GM12801 (cell line): Measurements from ENCODE around the gene PIK3CG.

Experiments
- TF ChIP-seq, protein P1 (sequence below): IDR thresholded peaks from one replicate; pipeline ENCODE4 v1.5.1; 2011; ENCODE audit warnings: control low read depth; ENCODE audit not compliant: insufficient read length; ENCODE audit errors: extremely low read depth

PIK3CG gene

DNA sequence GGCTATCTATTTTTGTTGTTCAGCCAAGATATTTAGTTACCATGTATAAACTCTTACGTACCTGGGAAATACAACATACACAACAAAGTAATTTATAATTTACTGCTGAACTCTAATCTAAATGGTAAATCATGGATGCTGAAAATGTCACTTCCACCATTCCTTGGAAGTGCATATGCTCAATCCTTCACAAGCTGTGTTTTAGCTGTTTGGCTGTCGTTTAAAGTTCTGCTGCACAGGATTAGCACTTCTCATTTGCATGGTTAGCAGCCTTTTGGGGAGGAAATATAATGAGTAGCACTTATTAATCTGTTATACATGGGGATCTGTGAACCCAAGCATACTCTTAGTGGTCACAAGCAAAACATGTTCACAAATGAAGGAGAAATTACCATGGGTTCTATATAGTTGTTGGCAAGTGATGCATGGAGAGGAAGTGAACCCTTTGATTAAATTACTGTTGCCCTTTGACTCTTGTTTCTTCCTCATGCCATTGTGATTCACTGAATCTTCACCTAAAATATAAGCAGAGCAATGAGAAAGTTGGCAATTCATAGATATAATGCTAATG, 18.5 kb downstream of the PIK3CG start:
- TF ChIP-seq, protein P1, sequence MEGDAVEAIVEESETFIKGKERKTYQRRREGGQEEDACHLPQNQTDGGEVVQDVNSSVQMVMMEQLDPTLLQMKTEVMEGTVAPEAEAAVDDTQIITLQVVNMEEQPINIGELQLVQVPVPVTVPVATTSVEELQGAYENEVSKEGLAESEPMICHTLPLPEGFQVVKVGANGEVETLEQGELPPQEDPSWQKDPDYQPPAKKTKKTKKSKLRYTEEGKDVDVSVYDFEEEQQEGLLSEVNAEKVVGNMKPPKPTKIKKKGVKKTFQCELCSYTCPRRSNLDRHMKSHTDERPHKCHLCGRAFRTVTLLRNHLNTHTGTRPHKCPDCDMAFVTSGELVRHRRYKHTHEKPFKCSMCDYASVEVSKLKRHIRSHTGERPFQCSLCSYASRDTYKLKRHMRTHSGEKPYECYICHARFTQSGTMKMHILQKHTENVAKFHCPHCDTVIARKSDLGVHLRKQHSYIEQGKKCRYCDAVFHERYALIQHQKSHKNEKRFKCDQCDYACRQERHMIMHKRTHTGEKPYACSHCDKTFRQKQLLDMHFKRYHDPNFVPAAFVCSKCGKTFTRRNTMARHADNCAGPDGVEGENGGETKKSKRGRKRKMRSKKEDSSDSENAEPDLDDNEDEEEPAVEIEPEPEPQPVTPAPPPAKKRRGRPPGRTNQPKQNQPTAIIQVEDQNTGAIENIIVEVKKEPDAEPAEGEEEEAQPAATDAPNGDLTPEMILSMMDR: no peak

DNA sequence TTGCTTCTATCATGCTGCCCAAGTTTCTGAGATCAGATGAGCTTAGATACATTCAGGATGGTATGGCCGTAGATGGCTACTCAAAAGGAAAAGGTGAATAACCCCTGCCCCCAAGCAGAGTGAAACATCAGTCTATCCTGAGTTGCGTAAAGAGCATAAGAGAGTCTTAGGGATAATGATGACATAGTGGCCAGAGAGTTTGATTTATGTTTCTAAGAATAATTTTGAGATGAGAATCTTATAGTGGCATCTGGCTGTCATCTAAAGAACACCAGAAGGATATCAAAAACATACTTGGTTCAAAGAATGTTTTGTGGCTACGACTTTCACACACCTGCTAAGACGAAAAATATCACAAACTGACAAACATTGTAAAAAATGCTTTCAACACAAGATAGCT, 20.6 kb downstream of the PIK3CG start:
- TF ChIP-seq, protein P1: no peak

DNA sequence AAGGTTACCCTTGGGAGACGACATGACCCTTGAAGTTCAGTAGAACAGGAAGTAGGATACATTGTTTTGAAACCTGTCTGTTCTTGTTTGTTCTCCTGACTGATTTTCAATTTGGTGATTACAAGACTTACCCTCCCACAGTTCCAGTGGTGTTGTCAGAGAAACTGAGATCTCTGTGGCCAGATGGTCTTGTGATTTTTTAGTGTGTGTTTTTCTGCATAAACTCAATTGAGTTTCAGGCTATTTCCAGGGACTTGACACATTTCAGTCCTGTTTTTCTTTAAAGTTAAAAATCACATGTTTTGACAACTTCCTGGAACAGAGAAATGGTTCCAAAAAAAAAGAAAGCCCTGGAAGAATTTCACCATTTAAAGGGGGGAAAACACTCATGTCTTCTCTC, 22.3 kb downstream of the PIK3CG start:
- TF ChIP-seq, protein P1: no peak

DNA sequence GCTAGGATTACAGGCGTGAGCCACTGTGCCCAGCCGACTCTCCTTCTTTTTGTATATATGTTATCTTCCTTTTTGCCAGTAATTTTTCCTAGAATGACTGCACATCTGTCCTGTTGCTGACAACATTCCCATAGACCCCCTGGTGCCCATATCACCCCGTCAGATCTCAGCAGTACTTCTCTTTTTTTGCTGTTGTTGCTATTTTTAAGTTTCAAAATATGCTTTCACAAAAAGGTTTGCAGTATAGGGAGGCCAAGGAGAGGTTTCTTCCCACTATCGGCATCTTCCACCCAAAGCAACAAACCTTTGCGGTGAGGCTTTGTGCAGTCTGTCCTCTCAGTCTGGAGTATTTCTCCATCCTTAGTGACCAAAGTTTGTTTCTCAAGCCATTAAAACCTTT, 23.1 kb downstream of the PIK3CG start:
- TF ChIP-seq, protein P1: no peak

DNA sequence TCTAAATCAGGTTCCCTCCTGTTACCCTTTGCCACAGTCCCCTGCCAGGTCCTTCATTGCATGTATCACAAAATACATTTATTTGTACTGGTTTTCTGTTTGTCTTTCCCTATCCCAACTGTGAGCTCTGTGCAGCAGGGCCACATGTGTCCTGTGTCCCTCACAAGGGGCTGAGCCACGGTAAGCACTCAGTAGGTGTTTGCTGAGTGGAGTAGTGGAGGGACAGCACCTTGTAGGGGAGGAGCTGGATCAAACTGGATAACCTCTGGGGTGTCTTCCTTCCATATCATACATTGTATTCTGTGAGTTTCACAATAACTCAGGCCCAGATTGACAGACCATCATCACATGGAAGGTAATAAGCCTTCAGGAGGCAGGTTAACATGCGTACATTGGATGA, 25.9 kb downstream of the PIK3CG start:
- TF ChIP-seq, protein P1: no peak

DNA sequence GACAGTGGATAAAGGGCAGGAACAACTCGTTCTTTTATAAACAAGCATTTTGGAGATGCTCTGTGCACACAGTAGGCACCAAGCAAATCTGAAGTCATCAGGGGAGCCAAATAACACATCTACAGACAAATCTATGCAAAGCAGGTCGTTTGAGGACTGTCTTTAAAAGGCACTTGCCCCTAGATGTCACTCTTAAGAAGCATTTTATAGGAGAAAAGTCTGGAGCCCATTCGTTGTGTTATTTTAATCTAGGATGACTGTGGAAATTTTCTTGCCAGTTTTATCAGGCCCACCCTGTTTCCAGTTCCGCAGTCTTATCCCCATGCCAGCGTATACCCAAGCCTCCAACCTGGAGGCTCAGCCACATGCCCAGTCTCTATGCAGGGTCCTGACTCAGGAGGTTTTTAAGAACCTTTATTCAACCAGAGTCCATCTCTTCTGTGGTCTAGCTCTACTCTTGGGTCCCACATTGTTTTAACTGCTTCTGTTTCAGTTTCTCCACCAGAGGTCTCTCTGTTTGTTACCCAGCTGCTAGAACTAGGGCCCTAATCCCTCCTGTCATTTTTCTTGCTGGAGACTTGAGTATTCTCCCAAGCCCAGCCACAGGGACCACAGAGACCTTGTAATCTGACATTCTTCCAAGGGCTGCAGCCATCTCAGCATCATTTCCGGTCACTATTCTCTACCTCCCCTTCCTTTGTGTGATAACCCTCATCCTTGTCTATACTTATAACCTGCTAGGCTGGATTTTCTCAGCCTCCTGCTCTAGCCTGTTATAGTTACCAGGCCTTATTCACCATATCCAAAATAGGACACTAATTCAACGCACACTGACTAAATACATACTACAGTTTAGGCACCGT, 26.7 kb downstream of the PIK3CG start:
- TF ChIP-seq, protein P1: no peak

DNA sequence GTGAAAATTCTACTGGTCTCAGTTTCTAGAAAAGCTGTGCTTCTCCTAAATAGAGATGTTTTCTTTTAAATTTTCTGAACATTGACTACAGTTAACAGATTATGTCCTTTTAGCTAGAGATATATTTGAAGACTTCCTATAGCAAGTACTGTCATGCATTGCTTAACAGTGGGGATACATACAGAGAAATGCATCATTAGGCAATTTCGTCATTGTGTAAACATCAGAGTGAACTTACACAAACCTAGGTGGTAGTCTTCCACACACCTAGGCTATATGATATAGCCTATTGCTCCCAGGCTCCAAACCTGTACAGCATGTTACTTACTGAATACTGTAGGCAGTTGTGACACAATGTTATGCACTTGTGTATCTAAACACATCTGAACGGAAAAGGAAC, 28.5 kb downstream of the PIK3CG start:
- TF ChIP-seq, protein P1: no peak
